Glomerular endothelial cell (primary cell): ENCODE measurements around the gene ARFGAP1. TPM values are rescaled to one million over a fixed set of nuclear protein-coding genes. Genes with fewer than 3 reads are reported as not detected.
"Not testable (repeated sequence)": the region's sequence is repeated elsewhere in the genome, so short reads cannot be mapped to it uniquely, and the experiment has no call there.

Experiments used
- DNase-seq: peaks from one replicate; pipeline ENCODE4 v3.0.0-alpha.2; 2011; ENCODE audit warnings: low read depth, low spot score; ENCODE audit errors: extremely low read depth
- total RNA-seq: library from RNA; depleted of rRNA; stranded (reverse); fragments of >200 nt; gene quantifications from 2 replicates; pipeline ENCODE4 v1.2.3, GENCODE V29; 2015

Gene ARFGAP1
- total RNA-seq, 1 donor from 2014 or later = 94.6 TPM

DNA sequence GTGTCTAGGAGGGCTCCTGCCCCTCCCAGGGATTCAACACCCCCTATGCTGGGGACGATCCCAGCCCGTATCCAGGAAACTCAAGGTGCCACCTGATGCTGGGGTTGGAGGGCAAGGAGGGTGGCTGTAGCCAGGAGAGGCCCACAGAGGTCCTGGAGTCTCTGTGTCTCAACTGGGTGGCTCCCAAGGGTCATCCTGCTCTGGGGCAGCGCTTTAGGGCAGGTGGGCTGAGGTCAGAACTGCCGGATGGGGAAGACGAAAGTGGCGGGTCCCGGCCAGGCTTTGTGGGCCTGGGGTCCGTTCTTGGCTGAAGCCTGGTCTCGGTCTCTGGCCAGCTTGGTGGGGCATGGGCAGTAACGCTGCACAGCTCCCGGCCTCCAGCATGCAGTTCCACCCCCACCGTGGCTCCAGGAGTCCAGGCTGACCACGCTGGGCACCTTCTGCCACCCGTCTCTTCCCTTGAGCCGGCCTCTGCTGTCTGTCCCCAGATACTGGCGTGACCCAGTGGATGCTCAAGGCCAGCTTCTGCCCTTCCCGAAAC is 17.6 kb downstream of the ARFGAP1 start:
- DNase-seq = no peak

DNA sequence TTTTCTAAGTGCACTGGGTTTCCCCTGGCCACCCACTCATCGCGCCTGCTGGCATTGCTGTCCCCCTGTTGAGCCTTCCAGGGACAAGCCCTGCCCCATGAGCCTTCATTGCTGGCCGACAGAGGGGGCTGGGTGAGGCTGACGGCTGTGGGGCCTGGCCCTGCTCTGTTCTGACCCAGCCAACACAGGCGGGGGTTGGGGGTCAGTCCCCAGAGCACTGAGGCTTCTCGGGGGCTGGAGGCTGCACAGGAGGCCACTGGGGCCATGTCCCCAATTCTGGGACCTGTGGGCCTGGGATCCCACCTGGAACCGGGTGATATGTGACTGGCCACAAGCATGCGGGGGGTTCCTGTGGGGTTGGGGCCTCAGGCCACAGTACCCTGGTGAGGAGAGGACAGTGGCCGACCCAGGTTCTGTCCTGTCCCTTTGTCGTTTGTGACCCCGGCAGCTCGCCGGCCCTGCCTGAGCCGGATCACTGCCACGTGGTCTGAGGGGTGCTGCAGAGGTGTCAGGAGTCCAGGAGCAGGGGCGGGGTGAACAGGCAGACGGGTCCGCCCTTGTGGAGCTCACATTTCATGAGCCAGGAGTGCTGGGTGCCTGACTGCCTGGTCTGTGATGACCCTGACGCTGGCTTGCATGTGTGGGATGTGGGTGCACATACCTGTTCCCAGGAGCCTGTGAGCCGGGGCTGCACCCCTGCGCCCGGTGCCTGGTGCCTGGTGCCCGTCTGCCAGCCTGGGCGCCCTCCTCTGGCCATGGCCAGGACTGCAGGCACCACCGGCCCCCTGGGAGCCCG is 18.3 kb downstream of the ARFGAP1 start:
- DNase-seq = no peak

- no peak for DNase-seq
Measured at GRCh38 chr20:63291811-63292210, 19.2 kb downstream of the ARFGAP1 start.

DNA sequence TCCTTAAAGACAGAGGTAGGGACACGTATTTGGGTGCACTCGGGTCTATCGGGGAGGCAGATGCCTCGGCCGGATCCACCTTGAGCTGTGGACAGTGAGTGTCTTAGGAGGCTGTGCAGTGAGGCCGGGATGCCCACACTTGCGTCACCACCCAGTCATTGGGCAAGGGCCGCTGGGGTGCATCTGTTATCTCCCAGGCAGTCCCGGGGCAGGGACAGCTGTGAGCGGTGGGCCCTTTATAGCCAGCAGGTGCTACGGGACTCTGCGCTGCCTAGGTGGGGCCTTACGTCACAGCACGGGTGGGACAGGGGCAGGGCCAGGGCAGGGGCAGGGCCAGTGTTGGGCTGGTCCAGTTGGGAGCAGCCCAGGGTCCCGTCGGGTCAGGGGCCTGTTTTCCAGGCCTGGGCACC is 19.7 kb downstream of the ARFGAP1 start:
- no peak for DNase-seq

GRCh38 chr20:63292904-63293303 is 20.3 kb downstream of the ARFGAP1 start, which contains the start of gene COL20A1:
Gene COL20A1, plus strand, starts transcription at chr20:63293186. Its CDS starts 1,922 bp downstream, at chr20:63295108.
- DNase-seq = no peak

- DNase-seq = no peak
Measured at GRCh38 chr20:63293456-63293855, 20.8 kb downstream of the ARFGAP1 start.

- no peak for DNase-seq
Measured at GRCh38 chr20:63293871-63294535, 21.4 kb downstream of the ARFGAP1 start.

DNA sequence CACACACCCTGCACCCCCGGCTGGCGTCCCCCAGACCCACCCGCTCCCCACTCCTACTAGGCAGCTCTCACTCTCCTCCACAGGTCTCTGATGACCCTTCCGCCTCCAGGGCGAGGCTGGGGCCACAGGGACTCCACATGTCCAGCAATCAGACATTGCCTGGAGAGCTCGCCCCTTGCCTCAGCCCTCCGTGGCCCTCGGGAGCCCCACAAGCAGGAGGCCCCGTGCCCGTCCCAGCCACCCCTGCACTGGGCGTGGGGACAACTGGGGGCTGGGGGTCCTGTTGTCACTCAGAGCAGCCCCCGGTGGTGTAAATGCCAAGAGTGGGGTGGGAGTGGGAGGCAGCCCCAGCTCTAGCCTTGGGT is 21.9 kb downstream of the ARFGAP1 start:
- DNase-seq = no peak

GRCh38 chr20:63295018-63295417 is 22.4 kb downstream of the ARFGAP1 start:
- no peak for DNase-seq

DNA sequence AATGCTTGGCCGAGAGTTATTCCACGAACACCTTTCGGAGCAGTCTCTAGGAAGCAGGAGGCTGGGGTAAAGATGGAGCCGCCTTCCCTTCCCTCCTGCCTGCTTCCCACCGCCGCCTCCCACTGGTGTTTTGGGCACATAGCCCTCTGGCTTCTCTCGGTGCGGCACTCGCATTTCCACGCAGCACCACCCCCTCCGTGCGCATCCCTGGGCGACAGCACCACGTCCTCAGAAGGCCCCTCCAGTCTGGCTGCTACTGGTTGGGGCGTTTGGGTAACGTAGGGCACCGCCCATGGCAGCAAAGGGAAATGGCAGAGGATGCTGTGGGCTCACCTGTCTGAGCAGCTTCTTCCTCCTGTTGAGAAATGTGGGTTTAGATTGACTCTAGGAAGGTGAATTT is 22.8 kb downstream of the ARFGAP1 start:
- no peak for DNase-seq

DNA sequence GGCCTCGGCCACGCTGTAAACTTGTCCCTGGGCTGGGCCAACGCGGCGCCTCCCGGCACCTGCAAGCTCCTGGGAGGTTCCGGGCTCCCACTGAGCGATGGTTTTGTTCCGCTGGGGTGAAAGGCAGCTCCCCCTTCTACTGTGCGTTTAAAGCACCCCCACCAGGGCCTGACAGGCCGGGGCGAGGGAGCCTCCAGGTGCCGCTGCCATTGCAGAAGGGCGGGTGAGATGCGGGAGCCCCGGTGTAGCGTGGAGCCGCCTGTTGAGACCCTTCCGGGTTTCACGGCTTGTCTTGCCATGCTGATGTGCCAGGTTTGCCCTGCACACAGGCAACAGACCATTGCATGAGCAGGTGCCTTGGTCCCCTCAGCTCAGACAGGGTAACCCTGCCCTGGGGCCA is 23.2 kb downstream of the ARFGAP1 start:
- DNase-seq = no peak

DNA sequence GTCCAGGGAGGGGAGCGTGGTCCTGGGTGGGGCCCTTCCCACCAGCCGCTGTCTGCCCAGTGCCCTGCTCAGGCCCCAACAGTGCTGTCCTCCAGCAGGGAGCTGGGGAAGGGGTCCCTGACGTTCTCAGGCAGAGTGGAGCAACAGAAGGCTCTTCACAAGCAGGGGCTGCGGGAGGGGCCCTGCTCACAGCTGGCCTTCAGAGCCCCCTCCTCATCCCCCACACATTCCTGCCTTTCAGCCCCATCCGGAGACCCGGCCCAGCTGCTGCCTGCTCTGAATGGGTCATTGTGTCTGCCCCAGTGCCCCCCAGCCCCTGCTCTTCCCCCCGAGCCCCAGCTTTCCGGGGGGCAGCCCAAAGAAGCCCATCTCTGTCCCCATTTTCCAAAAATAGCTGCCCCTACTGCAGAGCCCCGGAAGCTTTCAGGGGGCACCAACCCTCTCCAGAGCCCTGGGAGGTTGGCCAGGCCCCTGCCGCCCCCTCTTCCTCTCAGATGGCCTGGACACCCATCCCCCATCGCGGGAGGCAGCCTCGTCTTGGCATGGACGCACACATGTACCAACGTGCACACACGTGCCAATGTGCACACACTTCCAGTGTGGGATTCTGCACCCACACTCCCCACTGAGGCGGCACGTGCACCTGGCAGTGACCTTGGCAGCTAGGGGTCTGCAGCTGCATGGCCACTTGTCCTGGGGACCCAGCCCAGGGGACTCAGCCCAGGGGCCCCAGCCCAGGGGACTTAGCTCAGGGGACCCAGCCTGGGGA is 24.1 kb downstream of the ARFGAP1 start:
- no peak for DNase-seq

DNA sequence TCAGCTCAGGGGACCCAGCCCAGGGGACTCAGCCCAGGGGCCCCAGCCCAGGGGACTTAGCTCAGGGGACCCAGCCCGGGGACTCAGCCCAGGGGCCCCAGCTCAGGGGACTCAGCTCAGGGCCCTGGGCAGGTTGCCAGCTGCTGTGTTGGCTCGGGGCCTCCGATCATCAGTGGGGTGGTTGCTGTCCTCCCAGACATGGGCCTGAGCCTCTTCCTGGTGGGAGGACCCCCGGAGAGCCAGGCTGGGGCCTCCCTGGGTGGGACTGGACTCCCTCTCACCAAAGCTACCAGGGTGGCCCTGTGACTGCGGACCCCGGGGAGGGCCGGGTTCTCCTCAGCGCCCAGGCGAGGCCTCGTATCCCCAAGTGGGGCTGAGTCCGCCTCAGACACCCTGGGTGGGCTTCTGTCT is 24.8 kb downstream of the ARFGAP1 start:
- DNase-seq = no peak

- DNase-seq = no peak
Measured at GRCh38 chr20:63297796-63298572, 25.4 kb downstream of the ARFGAP1 start.

- no peak for DNase-seq
Measured at GRCh38 chr20:63298731-63299312, 26.2 kb downstream of the ARFGAP1 start.

DNA sequence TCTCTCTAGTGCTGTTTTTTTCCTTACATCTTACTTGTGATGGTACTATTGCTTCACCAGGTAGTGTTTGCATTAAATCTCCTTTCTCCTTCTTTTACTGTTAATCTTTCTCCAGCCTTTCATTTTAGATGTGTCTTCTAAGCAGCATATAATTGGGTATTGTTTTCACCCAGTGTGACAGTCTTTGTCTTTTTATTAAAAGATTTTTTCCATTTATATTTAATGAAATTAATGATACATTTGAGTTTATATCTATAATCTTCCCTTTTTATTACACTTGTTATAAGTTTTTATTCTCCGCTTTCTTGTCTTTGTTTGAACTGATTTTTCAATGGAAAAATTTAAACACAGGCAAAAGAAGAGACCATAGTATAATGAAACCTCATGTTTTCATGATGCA is 29.1 kb downstream of the ARFGAP1 start:
- no peak for DNase-seq

DNA sequence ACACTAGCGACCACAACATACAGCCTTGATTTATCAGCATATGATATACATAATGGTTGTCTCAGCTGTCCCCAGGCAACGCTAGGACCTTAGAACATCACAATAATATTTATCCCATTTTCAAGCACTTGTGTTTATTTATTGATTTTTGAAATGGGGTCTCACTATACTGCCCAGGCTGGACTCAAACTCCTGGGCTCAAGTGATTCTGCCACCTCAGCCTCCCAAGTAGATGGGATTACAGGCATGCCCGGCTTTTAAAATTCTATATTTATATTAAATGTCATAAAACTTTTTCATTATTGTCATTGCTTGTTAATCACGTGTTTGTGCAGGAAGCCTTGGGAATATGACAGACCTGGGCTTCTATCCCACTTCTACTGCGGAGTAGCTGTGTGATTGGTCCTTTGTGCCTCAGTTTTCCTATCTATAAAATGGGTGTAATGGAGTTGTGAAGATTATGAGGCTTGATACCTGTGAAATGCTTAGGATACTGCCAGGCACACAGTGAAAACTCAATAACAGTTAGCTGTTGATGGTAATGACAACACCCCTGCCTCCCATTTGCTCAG is 30.6 kb downstream of the ARFGAP1 start:
- DNase-seq = no peak

GRCh38 chr20:63305393-63305792 is 32.8 kb downstream of the ARFGAP1 start:
- DNase-seq = no peak

DNA sequence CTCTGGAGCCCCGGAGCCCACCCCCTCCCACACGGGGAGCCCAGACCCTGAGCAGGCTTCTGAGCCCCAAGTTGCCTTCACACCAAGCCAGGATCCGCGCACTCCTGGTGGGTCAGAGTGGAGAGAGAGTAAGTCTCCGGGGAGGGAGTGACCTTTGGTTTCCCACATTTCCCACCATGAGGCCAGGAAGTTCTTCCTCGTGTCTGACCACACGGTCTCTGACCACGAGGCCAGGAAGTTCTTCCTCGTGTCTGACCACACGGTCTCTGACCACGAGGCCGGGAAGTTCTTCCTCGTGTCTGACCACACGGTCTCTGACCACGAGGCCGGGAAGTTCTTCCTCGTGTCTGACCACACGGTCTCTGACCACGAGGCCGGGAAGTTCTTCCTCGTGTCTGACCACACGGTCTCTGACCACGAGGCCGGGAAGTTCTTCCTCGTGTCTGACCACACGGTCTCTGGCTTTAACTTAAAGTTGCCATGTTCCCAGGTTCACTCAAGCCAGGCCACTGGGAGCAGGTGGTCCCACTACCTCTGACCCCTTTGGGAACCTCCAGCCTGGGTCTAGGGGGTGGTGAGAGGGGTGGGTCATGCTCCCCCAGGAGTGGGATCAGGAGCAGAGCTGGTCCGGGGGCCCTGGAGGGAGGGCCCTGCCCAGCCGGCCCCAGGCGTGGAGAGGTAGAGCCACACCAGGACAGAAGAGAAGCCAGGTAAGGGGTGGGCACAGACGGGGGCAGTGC is 33.5 kb downstream of the ARFGAP1 start:
- not testable (repeated sequence) for DNase-seq
